ENCODE results near the gene PGAM5.

DNA sequence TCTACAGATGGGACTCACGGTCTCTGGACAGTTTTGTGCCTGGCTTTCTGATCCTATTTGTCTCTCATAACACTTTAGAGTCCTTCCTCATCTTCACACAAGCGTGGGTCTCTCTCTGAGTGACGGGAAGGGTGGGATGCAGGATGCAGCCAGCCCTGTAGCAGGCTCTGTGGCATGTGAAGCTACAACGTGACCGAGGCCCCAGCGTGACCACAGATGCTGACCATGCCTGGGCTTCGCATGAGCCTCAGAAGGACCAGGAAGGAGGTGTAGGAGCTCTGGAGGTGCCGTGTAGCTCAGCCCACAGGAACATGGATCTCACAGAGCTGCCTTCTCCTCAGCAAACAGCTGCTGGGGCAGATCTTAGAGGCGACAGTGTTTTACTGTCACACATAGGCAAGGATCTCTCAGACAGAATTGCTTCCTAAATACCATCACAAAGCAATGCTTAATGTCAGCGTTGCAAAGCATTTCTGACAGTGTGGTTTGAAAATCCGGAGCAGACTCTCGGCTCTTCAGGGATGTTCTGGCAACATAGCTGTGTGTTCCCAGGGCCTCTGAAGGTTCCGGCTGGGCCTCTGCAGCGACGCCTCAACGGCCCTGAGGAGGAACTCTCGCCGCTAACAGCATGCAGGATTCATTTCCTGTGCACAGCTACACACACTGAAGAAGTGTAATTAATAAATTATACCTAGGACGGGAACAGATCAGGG, 29.1 kb downstream of the PGAM5 start:
- TF ChIP-seq, protein P1, sequence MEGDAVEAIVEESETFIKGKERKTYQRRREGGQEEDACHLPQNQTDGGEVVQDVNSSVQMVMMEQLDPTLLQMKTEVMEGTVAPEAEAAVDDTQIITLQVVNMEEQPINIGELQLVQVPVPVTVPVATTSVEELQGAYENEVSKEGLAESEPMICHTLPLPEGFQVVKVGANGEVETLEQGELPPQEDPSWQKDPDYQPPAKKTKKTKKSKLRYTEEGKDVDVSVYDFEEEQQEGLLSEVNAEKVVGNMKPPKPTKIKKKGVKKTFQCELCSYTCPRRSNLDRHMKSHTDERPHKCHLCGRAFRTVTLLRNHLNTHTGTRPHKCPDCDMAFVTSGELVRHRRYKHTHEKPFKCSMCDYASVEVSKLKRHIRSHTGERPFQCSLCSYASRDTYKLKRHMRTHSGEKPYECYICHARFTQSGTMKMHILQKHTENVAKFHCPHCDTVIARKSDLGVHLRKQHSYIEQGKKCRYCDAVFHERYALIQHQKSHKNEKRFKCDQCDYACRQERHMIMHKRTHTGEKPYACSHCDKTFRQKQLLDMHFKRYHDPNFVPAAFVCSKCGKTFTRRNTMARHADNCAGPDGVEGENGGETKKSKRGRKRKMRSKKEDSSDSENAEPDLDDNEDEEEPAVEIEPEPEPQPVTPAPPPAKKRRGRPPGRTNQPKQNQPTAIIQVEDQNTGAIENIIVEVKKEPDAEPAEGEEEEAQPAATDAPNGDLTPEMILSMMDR (IDR thresholded peaks at IDR 0.05), result no peak
- TF ChIP-seq POLR2A (IDR thresholded peaks at IDR 0.05), result no peak
